K562 (cell line): ENCODE data around the gene SERTAD2. TPM values are rescaled to one million over a fixed set of nuclear protein-coding genes. Genes with fewer than 3 reads are reported as not detected.

Experiments used
- ATAC-seq: fragments of 200-7000 bp; cut with Tn5 transposase; 3 replicates; pipeline ENCODE4 v1.9.1; 2020; ENCODE audit warnings: moderate library complexity
- BruUV-seq: library from RNA; stranded (reverse); fragments of 400-500 nt; replicated peaks from 2 replicates; lab custom pipeline; 2021; lab: Mats Ljungman, UMichigan
- CTCF ChIA-PET: fragments of 300-600 bp; formaldehyde crosslinking; extraction: SDS; loops from one replicate; lab custom pipeline; 2021; ENCODE audit warnings: low intra/inter-chr PET ratio; lab: Yijun Ruan, JAX
- POLR2A ChIA-PET: fragments of 300-600, 350-650 bp; sonication (Branson Sonifier 250); formaldehyde crosslinking; extraction: SDS; loops from one replicate; lab custom pipeline; 2021; ENCODE audit warnings: antibody characterized with exemption, inconsistent platforms; lab: Yijun Ruan, JAX
- DNase-seq, 4 experiments: peaks; one replicate each; pipeline versions ENCODE4 v3.0.0 to v3.0.0-alpha.2; 2011 to 2018; ENCODE audit warnings: low spot score in 3 of 4, mixed read lengths in 3 of 4; ENCODE audit errors: extremely low read depth in 1 of 4
- FAIRE-seq: peaks from 2 replicates; lab custom pipeline; 2011; peaks lifted over from hg19 to GRCh38; lab: Jason Lieb, UNC
- H2AFZ ChIP-seq: 2 replicates; pipeline ENCODE4 v1.6.0; 2011; ENCODE audit warnings: low read depth, low read length, control low read depth, inconsistent platforms
- H3K27ac ChIP-seq: fragments of 200-600 bp; 3 replicates; pipeline ENCODE4 v1.8.0; 2011; ENCODE audit warnings: low read depth, mild to moderate bottlenecking, control low read depth, inconsistent platforms, low read length, moderate library complexity, mixed read lengths; ENCODE audit errors: extremely low read depth
- H3K27me3 ChIP-seq, 2 experiments: fragments of 300-600 bp in 1 of 2; 2 replicates in 1 of 2; 3 replicates in 1 of 2; pipeline versions ENCODE4 v1.6.0 to v1.8.0; 2011; ENCODE audit warnings: inconsistent platforms in 2 of 2, low read length in 2 of 2, mild to moderate bottlenecking in 1 of 2, mixed read lengths in 1 of 2, moderate library complexity in 1 of 2; ENCODE audit not compliant: control insufficient read depth in 2 of 2, insufficient read depth in 2 of 2
- H3K36me3 ChIP-seq: fragments of 300-600 bp; 3 replicates; pipeline ENCODE4 v1.8.0; 2011; ENCODE audit warnings: mild to moderate bottlenecking, low read length, inconsistent platforms; ENCODE audit not compliant: control insufficient read depth, insufficient read depth
- H3K4me1 ChIP-seq, 2 experiments: fragments of 200-600 bp in 1 of 2; replicated peaks in 1 of 2; 2 replicates in 1 of 2; 3 replicates in 1 of 2; pipeline versions ENCODE4 v1.5.1 to v1.8.0; 2011; ENCODE audit warnings: inconsistent platforms in 2 of 2, low read length in 2 of 2, mild to moderate bottlenecking in 1 of 2, mixed read lengths in 1 of 2, moderate library complexity in 1 of 2; ENCODE audit not compliant: control insufficient read depth in 2 of 2, insufficient read depth in 2 of 2
- H3K4me2 ChIP-seq: 2 replicates; pipeline ENCODE4 v1.6.1; 2011; ENCODE audit warnings: low read length, control low read depth, inconsistent platforms, mixed read lengths; ENCODE audit not compliant: insufficient read depth
- H3K4me3 ChIP-seq: fragments of 200-600 bp; sonication (generic), shearing (Covaris generic); 2 replicates; pipeline ENCODE4 v1.5.1; 2016; ENCODE audit warnings: control low read depth, inconsistent platforms
- H3K79me2 ChIP-seq: fragments of 200-600 bp; 3 replicates; pipeline ENCODE4 v1.8.0; 2011; ENCODE audit warnings: low read length, inconsistent platforms; ENCODE audit not compliant: control insufficient read depth, insufficient read depth
- H3K9ac ChIP-seq, 2 experiments: 2 replicates each; pipeline versions ENCODE4 v1.6.0 to v1.6.1; 2011; ENCODE audit warnings: low read depth in 2 of 2, low read length in 2 of 2, control low read depth in 1 of 2, inconsistent platforms in 1 of 2, mild to moderate bottlenecking in 1 of 2, mixed read lengths in 1 of 2; ENCODE audit not compliant: insufficient read depth in 1 of 2
- H3K9me1 ChIP-seq: one replicate; pipeline ENCODE4 v1.6.0; 2011; ENCODE audit warnings: inconsistent platforms, mild to moderate bottlenecking, low read length, moderate library complexity; ENCODE audit not compliant: control insufficient read depth, insufficient read depth
- H3K9me3 ChIP-seq: replicated peaks from 2 replicates; pipeline ENCODE4 v1.5.1; 2011; ENCODE audit warnings: low read depth, low read length, inconsistent platforms; ENCODE audit not compliant: control insufficient read depth, insufficient read depth
- H4K20me1 ChIP-seq: replicated peaks from 2 replicates; pipeline ENCODE4 v1.6.1; 2011; ENCODE audit warnings: low read length, inconsistent platforms, mixed read lengths; ENCODE audit not compliant: control insufficient read depth, insufficient read depth
- ATF6 ChIP-seq: sonication (generic); formaldehyde crosslinking; IDR thresholded peaks from 2 replicates; pipeline ENCODE4 v1.4.0; 2020; ENCODE audit warnings: mild to moderate bottlenecking, missing genetic modification reagents
- ELF4 ChIP-seq: fragments of 450-650 bp; formaldehyde crosslinking; IDR thresholded peaks from 2 replicates; pipeline ENCODE4 v1.4.0; 2022; ENCODE audit warnings: missing genetic modification characterization
- ETV1 ChIP-seq: fragments of 450-650 bp; conservative IDR thresholded peaks from 2 replicates; pipeline ENCODE4 v1.6.1; 2016; ENCODE audit warnings: missing genetic modification characterization, control low read depth, low read depth, missing compliant biosample characterization
- KLF13 ChIP-seq: fragments of 450-650 bp; IDR thresholded peaks from 2 replicates; pipeline ENCODE4 v1.6.1; 2016; ENCODE audit warnings: missing genetic modification characterization, low read depth, mild to moderate bottlenecking, missing compliant biosample characterization, moderate library complexity, borderline replicate concordance
- POLR2G ChIP-seq: fragments of 200-400 bp; formaldehyde crosslinking; IDR thresholded peaks from 2 replicates; pipeline ENCODE4 v1.6.1; 2017; ENCODE audit warnings: low read depth, mild to moderate bottlenecking, antibody characterized with exemption, low read length, moderate library complexity
- VEZF1 ChIP-seq: fragments of 200-800 bp; sonication (Bioruptor generic); IDR thresholded peaks from 2 replicates; pipeline ENCODE4 v1.6.1; 2017; ENCODE audit warnings: missing genetic modification characterization, missing compliant biosample characterization
- ZKSCAN3 ChIP-seq: fragments of 250-450 bp; sonication (Bioruptor Pico); IDR thresholded peaks from 2 replicates; pipeline ENCODE4 v1.4.0; 2020
- ZNF124 ChIP-seq: sonication (generic); formaldehyde crosslinking; IDR thresholded peaks from 2 replicates; pipeline ENCODE4 v1.8.1; 2022; ENCODE audit warnings: missing genetic modification reagents
- ZNF143 ChIP-seq: sonication (generic); formaldehyde crosslinking; IDR thresholded peaks from 2 replicates; pipeline ENCODE4 v1.9.0; 2022; ENCODE audit warnings: mild to moderate bottlenecking, missing genetic modification reagents
- ZNF263 ChIP-seq: sonication (generic); formaldehyde crosslinking; IDR thresholded peaks from 2 replicates; pipeline ENCODE4 v1.8.0; 2022; ENCODE audit warnings: mild to moderate bottlenecking, missing genetic modification reagents, borderline replicate concordance
- ZNF347 ChIP-seq: fragments of 450-650 bp; formaldehyde crosslinking; IDR thresholded peaks from 2 replicates; pipeline ENCODE4 v1.4.0; 2020; ENCODE audit warnings: low read depth, mild to moderate bottlenecking, moderate library complexity
- ZNF445 ChIP-seq: fragments of 250-450 bp; sonication (Bioruptor Pico); IDR thresholded peaks from 2 replicates; pipeline ENCODE4 v1.4.0; 2020; ENCODE audit warnings: low read depth, mild to moderate bottlenecking, moderate library complexity
- ZNF584 ChIP-seq: fragments of 200-800 bp; sonication (Bioruptor generic); IDR thresholded peaks from 2 replicates; pipeline ENCODE4 v1.6.1; 2016; ENCODE audit warnings: low read depth, mild to moderate bottlenecking, missing genetic modification characterization, missing compliant biosample characterization
- WGBS: fragments of 100-300 bp; shearing (Covaris generic); methylation state at CpG from one replicate; pipeline ENCODE4 v1.1.6; 2016; ENCODE audit warnings: low coverage, mixed read lengths; ENCODE audit not compliant: insufficient coverage; ENCODE audit errors: missing lambda C conversion rate; 5-methylcytosine and 5-hydroxymethylcytosine counted together
- in situ Hi-C: fragments of 300-500 bp; cut with MboI; formaldehyde crosslinking; loops from 4 replicates; pipeline ENCODE4 v1.15.0; 2018; ENCODE audit warnings: inconsistent platforms, mixed read lengths
- intact Hi-C: fragments of 100-400 bp; cut with micrococcal nuclease; formaldehyde crosslinking; loops from 2 replicates; pipeline ENCODE4 v1.14.2; 2022
- polyA plus RNA-seq, 8 experiments: library from polyadenylated mRNA; depleted of rRNA in 4 of 8; stranded (reverse) in 5 of 8; unstranded in 3 of 8; fragments of >200 nt; fragmentation: Nextera tagmentation in 2 of 8; fragmentation: Illumina TruSeq in 1 of 8; extraction: Ambion mirVana in 2 of 8; extraction: Trizol in 1 of 8; gene quantifications; 2 replicates each; pipeline versions ENCODE4 v1.2.1 to v1.2.3, GENCODE V29; 2011 to 2014; ENCODE audit warnings: inconsistent platforms in 1 of 8, missing spikeins in 1 of 8
- total RNA-seq, 7 experiments: library from RNA; depleted of rRNA in 6 of 7; stranded (reverse); fragments of >200 nt in 6 of 7; fragmentation: Illumina TruSeq in 2 of 7; extraction: Trizol in 2 of 7; gene quantifications; 2 replicates each; pipeline versions ENCODE4 v1.2.1 to v1.2.3, GENCODE V29; 2011 to 2021; ENCODE audit warnings: low replicate concordance in 1 of 7

Gene SERTAD2
- total and polyA plus RNA-seq, 9 of the 15 experiments (the other 6 are each of a cell fraction or from before 2014, with no cell fraction given), result 3.0 to 12.5 (median 6.1) TPM

- TF ChIP-seq VEZF1 (CRISPR knock-in tag) (no peak), ZNF263 (CRISPR knock-in tag) (no peak)
These were observed 20.6 kb downstream of the SERTAD2 start (continued) for GRCh38 chr2:64632835-64633819.

GRCh38 chr2:64631771-64632170 lies 21.9 kb downstream of the SERTAD2 start:
- no peak for FAIRE-seq
- Histone ChIP-seq H3K4me3 (no peak overlapping the region), H3K9me1 (no peaks in the 10 kb centered on the region), H3K36me3 (peaks cover 60% of the 10 kb centered on the region), H3K27ac (no peak overlapping the region), H3K27me3 (no peaks in the 10 kb centered on the region), H2AFZ (no peak overlapping the region), H3K9ac (no peak overlapping the region), H3K9me3 (no peaks in the 10 kb centered on the region), H3K4me2 (no peak overlapping the region), H3K4me1 (peaks cover 0 to 10% of the 10 kb centered on the region in 2 experiments; a peak in 3 of 5 replicates), H3K79me2 (peaks cover 36% of the 10 kb centered on the region), H4K20me1 (no peaks in the 10 kb centered on the region)
- intact Hi-C loops (no loop called here), in situ Hi-C loops (no loop called here)
- no TSS peak for BruUV-seq
- WGBS, result 91% methylated on average over 3 of the region's 3 CpGs
- DNase-seq, result no peak
- no peak for ATAC-seq
- CTCF ChIA-PET, result no interaction called here
- POLR2A ChIA-PET, result interaction anchor here (0.7 to 3.6 kb wide), 6 partner anchors 8 to 21 kb away, joined by 3 to 19 read pairs (median 3); no protein-coding TSS in a partner anchor
- TF ChIP-seq ZNF347 (CRISPR knock-in tag) (no peak), ZNF445 (CRISPR knock-in tag) (no peak), POLR2G (no peak), ZNF143 (CRISPR knock-in tag) (no peak), KLF13 (tag) (no peak), ZNF584 (CRISPR knock-in tag) (no peak), ETV1 (tag) (no peak), ZNF124 (CRISPR knock-in tag) (no peak), ATF6 (no peak), ZKSCAN3 (no peak), ELF4 (no peak)
